HepG2 (cell line): ENCODE results near the gene PAPOLA.

Experiments
- ARHGAP35 ChIP-seq: sonication (generic); formaldehyde crosslinking; IDR thresholded peaks from 2 replicates; pipeline ENCODE4 v1.9.0; 2022; ENCODE audit warnings: mild to moderate bottlenecking, inconsistent platforms, moderate library complexity, missing genetic modification reagents, borderline replicate concordance
- CC2D1A ChIP-seq: sonication (generic); formaldehyde crosslinking; IDR thresholded peaks from 2 replicates; pipeline ENCODE4 v1.8.1; 2023; ENCODE audit warnings: mild to moderate bottlenecking, missing genetic modification reagents
- FLYWCH1 ChIP-seq: sonication (generic); formaldehyde crosslinking; IDR thresholded peaks from 2 replicates; pipeline ENCODE4 v1.8.1; 2023; ENCODE audit warnings: mild to moderate bottlenecking, missing genetic modification reagents
- KAT2B ChIP-seq: fragments of 150-350 bp; IDR thresholded peaks from 2 replicates; pipeline ENCODE4 v1.6.1; 2014; ENCODE audit warnings: low read depth, low read length, borderline replicate concordance
- POLR2A ChIP-seq, 2 experiments: IDR thresholded peaks; 2 replicates each; pipeline ENCODE4 v1.6.1; 2011; ENCODE audit warnings: low read depth in 2 of 2, low read length in 2 of 2, mild to moderate bottlenecking in 1 of 2, moderate library complexity in 1 of 2; ENCODE audit not compliant: insufficient read depth in 1 of 2
- RELA ChIP-seq: sonication (generic); formaldehyde crosslinking; IDR thresholded peaks from 2 replicates; pipeline ENCODE4 v1.4.0; 2020; ENCODE audit warnings: missing genetic modification reagents
- TAF1 ChIP-seq: sonication (generic); formaldehyde crosslinking; IDR thresholded peaks from 2 replicates; pipeline ENCODE4 v1.4.0; 2020; ENCODE audit warnings: missing genetic modification reagents
- ZNF274 ChIP-seq: sonication (generic); formaldehyde crosslinking; IDR thresholded peaks from 2 replicates; pipeline ENCODE4 v1.5.1; 2020; ENCODE audit warnings: mild to moderate bottlenecking, missing genetic modification reagents
- ZSCAN31 ChIP-seq: sonication (generic); formaldehyde crosslinking; IDR thresholded peaks from 2 replicates; pipeline ENCODE4 v1.5.0; 2020; ENCODE audit warnings: low read depth, mild to moderate bottlenecking, missing genetic modification reagents

DNA sequence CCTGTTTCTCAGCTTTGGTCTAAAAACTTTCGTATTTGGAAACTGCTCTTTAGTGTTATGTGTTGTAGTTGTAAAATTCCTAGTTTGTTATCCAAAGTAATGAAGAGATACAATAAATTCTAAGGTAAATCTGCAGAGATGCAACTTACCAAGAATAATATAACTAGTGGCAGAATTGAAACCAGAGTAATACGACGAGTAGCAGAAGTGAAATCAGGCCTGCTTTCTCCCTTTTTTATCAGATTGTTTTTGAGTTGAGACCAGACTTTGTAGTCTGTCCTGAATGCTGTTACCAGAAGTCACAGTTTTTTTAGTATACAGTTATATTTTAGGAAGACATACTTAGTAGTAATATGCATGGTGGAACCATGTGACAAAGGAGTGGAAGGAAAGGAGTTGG lies 12.5 kb downstream of the PAPOLA start:
- TF ChIP-seq ZNF274 (CRISPR knock-in tag) (no peak), POLR2A (IDR thresholded peaks at IDR 0.05; ENCODE audit: insufficient read depth in 1 of 2, low read depth in 2 of 2, low read length in 2 of 2) (no peak), RELA (CRISPR knock-in tag) (no peak), CC2D1A (CRISPR knock-in tag) (no peak), TAF1 (CRISPR knock-in tag) (no peak), ZSCAN31 (CRISPR knock-in tag) (no peak), ARHGAP35 (CRISPR knock-in tag) (no peak), KAT2B (no peak), FLYWCH1 (no peak)
